ENCODE data around the gene ALKBH3.

ALKBH3 gene

DNA sequence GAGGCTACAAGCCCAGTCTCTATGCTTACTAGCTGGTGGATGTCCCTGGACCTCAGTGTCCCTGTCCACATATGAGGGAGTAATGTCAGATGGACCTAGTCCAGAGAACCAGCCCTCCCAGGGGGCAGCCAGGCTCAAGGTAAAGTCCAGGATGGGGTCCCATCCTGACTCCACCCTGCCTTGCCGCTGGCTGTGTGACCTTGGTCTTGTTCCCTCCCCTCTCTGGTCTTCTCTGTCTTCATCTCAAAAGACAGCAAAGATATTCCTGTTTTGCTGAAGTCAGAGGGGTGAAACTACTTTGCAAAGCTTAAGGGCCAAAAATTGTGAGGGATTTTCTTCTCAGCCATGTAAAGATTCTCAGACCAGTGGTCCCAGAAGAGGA is 52.6 kb downstream of the ALKBH3 start:
- Mint-ChIP-seq H3K36me3 (ENCODE audit: low read depth) (no peaks in the 10 kb centered on the region), H3K27me3 (peaks cover 15% of the 10 kb centered on the region), H3K9me3 (no peaks in the 10 kb centered on the region), H3K4me3 (no peak overlapping the region), H3K4me1 (ENCODE audit: low read depth) (no peaks in the 10 kb centered on the region), H3K27ac (no peak overlapping the region)
- intact Hi-C loops (cut with micrococcal nuclease): no loop called here

DNA sequence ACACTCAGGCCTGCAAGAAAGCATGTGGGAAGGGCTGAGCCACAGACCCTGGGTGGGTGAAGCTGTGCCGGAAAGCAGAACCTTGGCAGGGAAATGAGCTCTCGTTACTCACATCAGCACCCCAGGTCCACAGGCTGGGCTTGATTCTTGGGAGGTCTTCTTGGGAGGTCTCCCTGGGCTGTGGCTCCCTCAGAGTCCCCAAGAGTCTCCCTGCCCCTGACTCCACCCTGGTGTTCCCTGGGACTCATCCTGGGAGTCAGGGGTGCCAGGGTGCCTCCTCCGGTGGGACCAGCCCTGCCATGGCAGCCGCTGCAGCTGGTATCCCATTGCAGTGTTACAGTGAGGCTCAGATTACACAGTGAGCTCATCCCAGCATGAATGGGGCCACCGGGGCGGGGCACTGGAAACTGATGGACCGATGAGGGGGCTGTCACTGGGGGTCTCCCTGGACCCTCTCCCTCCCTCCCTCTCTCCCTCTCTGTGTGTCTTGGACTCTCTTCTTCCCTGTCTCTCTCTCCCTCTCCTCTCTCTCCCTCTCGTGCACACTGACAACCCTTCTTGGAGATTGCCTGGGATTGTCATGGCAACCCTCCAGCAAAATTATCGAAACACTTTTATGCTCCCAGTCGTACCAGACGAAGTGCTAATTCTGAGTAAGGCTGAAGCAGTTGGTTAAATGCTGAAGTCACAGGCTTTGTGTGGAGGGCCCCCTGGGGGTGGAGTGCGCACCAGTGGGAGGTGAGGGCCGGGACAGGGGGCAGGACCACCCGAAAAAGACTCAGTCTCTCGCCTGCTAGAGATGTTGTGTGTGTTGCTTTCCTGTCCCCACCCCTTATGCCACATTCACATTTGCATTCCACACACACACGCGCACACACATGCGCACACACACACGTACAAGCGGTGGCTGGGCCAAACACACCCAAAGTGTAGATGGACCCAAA is 53.2 kb downstream of the ALKBH3 start:
- Mint-ChIP-seq H3K27ac (no peak overlapping the region), H3K4me3 (no peak overlapping the region), H3K9me3 (no peaks in the 10 kb centered on the region), H3K36me3 (ENCODE audit: low read depth) (no peaks in the 10 kb centered on the region), H3K4me1 (ENCODE audit: low read depth) (no peaks in the 10 kb centered on the region), H3K27me3 (peaks cover 15% of the 10 kb centered on the region)
- intact Hi-C loops (cut with micrococcal nuclease): no loop called here

DNA sequence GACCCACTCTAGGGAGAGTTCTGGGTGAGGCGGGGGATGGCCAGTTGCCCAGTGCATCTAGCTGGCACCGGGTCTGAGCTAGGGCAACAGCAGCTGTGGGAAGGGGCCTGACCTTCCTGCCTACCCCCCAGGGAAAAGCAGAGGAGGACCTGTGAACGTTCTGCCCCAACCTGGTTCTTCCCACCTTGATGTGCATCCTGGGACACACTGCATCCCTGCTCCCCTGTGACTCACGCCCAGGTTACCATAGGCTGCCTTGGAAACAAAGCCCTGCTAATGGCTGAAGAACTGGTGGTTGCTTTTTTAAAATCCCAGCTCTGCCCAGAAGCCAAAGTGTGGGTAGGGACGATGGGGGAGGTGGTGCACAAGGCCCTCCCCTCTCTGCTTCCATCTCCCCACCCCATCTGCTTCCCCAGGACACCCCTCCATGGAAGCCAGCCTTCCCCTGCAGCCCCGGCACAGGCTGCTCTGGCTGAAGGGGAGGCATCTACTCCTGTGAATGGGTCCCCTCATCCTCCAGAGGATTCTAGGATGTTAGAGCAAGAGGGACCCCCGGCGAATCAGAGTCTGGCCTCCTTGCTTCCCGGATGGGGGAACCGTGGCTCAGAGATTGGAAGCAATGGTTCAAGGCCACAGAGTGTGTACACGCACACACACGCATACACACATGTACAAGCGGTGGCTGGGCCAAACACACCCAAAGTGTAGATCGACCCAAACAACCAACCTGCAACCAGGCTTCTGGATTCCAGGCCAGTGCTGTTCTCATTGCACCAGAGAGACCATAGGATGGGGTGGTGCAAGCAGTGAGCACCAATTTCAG is 54.2 kb downstream of the ALKBH3 start:
- H3K4me3 Mint-ChIP-seq: no peak overlapping the region
- no peaks in the 10 kb centered on the region for H3K36me3 Mint-ChIP-seq (ENCODE audit: low read depth)
- H3K4me1 Mint-ChIP-seq (ENCODE audit: low read depth): no peaks in the 10 kb centered on the region
- peaks cover 18% of the 10 kb centered on the region for H3K27me3 Mint-ChIP-seq
- H3K27ac Mint-ChIP-seq: no peak overlapping the region
- intact Hi-C loops (cut with micrococcal nuclease): no loop called here
- H3K9me3 Mint-ChIP-seq: no peaks in the 10 kb centered on the region

DNA sequence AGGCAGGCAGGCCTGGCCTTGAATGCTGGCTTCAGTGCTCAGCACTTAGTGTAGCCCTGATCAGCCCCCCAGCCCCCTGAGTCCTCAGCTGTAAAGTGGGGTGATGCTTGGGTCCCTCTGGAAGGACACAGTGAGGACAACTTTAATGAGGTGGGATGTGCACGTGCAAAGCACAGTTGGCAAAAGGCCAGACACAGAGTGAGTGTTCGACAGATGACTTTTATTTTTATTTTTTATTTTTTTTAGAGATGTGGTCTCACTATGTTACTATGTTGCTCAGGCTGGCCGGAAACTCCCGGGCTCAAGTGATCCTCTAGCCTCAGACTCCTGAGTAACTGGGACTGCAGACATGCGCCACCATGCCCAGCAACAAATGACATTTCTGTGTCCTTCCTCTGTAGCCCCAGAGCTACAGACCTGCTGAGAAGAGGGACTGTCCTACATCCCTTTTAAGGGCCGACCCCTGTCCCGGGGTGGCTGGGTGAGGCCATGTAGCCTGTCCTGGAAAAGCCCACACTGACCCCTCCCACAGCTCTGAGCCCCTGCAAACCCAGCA is 54.9 kb downstream of the ALKBH3 start:
- no peak overlapping the region for H3K27ac Mint-ChIP-seq
- no peaks in the 10 kb centered on the region for H3K36me3 Mint-ChIP-seq (ENCODE audit: low read depth)
- intact Hi-C loops (cut with micrococcal nuclease): no loop called here
- H3K27me3 Mint-ChIP-seq: peaks cover 22% of the 10 kb centered on the region
- no peaks in the 10 kb centered on the region for H3K9me3 Mint-ChIP-seq
- no peaks in the 10 kb centered on the region for H3K4me1 Mint-ChIP-seq (ENCODE audit: low read depth)
- no peak overlapping the region for H3K4me3 Mint-ChIP-seq

GRCh38 chr11:43936076-43936475 is 55.4 kb downstream of the ALKBH3 start:
- Mint-ChIP-seq H3K36me3 (ENCODE audit: low read depth) (no peaks in the 10 kb centered on the region), H3K9me3 (no peaks in the 10 kb centered on the region), H3K27ac (no peak overlapping the region), H3K4me3 (no peak overlapping the region), H3K4me1 (ENCODE audit: low read depth) (no peaks in the 10 kb centered on the region), H3K27me3 (peaks cover 26% of the 10 kb centered on the region)
- intact Hi-C loops (cut with micrococcal nuclease): no loop called here

DNA sequence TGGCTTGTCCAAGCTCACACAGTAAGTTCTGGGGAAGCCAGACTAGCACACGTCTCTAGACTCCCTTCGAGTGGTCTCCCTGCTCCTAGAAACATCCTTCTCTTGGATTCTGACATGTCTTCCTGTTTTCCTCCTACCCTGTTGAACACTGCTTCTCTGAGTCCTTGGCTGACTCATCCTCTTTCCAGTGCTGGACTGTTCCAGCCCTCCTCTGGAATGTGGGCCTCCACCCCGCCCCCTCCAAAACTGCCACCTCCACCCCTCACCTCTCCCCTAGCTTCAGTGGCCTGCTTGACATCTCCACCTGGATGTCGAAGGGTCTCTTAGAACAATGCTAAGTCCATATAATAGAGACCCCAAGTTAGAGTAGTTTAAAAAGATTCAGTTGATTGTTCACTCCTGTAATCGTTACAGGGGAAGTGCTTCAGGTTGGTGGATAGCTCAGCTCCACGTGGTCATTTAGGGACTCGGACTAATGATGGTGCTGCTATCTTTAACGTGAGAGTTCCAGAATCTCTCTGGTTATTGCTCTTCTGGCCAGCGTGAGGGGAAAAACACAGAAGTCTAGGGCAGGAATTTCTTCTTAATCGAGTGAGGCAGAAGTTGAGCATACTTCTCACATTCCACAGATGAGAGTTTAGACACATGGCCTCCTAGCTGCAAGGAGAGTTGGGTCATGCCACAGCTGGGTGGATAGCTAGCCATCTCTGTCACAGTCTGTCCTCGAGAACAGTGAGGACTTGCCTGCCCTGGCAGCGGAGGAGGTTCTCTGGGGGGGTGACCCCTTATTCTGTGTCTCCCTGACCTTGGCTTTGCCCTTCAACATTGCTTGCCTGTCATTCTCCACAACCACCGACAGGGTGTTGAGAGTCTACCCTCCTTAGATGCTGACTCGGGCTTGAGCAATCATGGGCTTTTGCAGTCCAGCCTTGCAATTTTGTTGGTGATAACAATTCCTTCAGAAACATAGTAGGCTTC is 57.1 kb downstream of the ALKBH3 start:
- intact Hi-C loops (cut with micrococcal nuclease): no loop called here
- Mint-ChIP-seq H3K36me3 (ENCODE audit: low read depth) (no peaks in the 10 kb centered on the region), H3K9me3 (no peaks in the 10 kb centered on the region), H3K27me3 (peaks cover 33% of the 10 kb centered on the region), H3K4me1 (ENCODE audit: low read depth) (peaks cover 7% of the 10 kb centered on the region), H3K4me3 (no peak overlapping the region), H3K27ac (no peak overlapping the region)

DNA sequence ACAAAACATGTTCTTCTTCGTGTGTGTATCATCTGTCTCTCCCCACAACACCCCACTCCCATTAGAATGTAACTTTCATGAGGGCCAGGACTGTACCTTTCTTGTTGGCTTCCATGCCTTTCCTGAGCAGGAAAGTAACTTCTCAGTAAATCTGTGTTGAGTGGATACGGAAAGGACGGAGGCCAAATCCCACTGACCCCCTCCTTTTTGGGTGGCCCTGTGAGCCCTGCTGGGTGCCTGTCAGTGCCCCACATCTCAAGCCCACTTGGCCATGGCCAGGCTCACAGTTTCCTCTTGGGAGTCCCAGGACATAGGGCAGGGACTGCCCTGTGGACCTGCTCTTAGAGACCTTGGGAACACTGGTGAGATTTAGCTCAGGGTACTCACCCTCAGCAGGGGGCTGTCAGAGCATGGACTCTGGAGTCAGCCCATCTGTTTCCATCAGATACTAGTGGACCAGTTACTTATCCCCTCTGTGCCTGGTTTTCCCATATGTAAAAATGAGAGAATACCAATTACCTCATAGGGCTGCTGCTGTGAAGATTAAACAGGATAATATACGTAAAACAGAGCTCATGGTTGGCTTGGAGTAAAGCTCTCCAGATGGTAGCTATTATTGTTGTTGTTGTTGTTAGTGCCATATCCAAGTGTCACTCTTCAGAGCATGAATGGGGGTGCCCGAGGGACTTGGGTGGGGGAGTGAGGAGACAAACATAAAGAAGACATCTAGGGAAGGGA is 60.8 kb downstream of the ALKBH3 start:
- Mint-ChIP-seq H3K4me3 (peak overlapping the region; percentile 42), H3K27ac (no peak overlapping the region), H3K27me3 (peaks cover 61% of the 10 kb centered on the region), H3K36me3 (ENCODE audit: low read depth) (no peaks in the 10 kb centered on the region), H3K9me3 (no peaks in the 10 kb centered on the region), H3K4me1 (ENCODE audit: low read depth) (peaks cover 34% of the 10 kb centered on the region)
- intact Hi-C loops (cut with micrococcal nuclease): no loop called here

DNA sequence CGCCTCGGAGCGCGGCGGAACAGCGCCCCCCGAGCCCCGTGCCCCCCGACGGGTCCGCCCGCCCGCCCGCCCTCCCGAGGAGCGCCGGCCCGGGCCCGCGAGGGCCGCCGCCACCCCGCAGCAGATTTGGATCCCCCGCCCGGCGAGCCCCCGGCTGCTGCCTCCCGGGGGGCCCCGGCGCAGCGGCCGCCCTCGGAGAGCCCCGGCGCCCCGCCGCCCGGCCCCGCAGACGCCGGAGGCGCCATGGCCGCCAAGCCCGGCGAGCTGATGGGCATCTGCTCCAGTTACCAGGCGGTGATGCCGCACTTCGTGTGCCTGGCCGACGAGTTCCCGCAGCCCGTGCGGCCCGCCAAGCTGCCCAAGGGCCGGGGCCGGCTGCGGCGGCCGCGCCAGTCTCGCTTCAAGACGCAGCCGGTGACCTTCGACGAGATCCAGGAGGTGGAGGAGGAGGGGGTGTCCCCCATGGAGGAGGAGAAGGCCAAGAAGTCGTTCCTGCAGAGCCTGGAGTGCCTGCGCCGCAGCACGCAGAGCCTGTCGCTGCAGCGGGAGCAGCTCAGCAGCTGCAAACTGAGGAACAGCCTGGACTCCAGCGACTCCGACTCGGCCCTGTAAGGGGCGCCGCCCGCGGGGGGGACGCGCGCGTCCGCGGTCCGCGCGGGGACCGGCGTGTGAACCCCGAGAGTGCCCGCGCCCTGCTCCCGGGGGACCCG is 62.2 kb downstream of the ALKBH3 start:
- intact Hi-C loops (cut with micrococcal nuclease): no loop called here
- H3K4me1 Mint-ChIP-seq (ENCODE audit: low read depth): peaks cover 34% of the 10 kb centered on the region
- no peak overlapping the region for H3K27ac Mint-ChIP-seq
- peak overlapping the region; percentile 73 for H3K4me3 Mint-ChIP-seq
- peaks cover 66% of the 10 kb centered on the region for H3K27me3 Mint-ChIP-seq
- H3K36me3 Mint-ChIP-seq (ENCODE audit: low read depth): no peaks in the 10 kb centered on the region
- H3K9me3 Mint-ChIP-seq: no peaks in the 10 kb centered on the region

GRCh38 chr11:43943372-43943930 is 62.8 kb downstream of the ALKBH3 start:
- Mint-ChIP-seq H3K27me3 (peaks cover 66% of the 10 kb centered on the region), H3K4me1 (ENCODE audit: low read depth) (peaks cover 34% of the 10 kb centered on the region), H3K27ac (no peak overlapping the region), H3K9me3 (no peaks in the 10 kb centered on the region), H3K4me3 (peak overlapping the region; percentile 70), H3K36me3 (ENCODE audit: low read depth) (no peaks in the 10 kb centered on the region)
- intact Hi-C loops (cut with micrococcal nuclease): no loop called here

DNA sequence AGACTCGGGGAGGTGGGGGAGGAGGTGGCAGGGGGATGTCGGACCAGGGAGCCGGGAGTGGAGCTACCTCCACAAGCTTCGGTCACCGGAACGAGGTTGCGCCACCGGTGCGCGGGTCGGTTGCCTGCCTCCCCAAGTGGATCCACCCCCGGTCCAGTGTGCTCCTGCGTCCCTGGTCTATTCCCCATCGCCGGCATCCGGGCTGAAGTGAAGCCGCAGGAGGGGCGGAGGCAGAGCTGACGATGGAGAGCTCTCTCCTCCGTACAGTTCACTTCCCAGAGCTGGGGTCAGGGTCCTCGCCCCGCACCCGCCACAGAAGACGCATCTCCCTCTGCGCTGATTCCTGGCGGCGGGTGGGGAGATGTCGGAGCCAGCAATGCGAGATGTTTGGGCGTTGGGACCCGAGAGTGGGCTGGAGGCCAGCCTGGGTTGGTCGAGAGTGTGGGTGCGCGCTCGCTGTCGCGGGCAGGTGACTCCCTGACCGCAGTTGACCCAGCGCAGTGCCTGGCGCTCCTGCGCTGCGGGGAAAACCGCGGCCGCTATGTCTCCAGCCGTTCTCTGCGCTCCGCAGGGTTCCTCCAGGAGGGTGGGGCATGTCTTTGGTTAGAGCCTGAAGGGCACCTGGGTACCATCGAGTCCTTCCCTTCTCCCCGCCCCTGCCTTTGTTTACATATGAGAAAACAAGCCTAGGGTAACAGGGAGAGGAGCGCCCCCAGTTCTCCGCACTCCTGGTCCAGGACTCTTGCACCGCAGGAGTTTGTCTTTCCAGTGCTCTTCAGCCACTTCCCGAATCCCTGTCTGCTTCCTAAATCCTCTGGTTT is 63.5 kb downstream of the ALKBH3 start:
- Mint-ChIP-seq H3K9me3 (no peaks in the 10 kb centered on the region), H3K27ac (no peak overlapping the region), H3K36me3 (ENCODE audit: low read depth) (no peaks in the 10 kb centered on the region), H3K4me3 (no peak overlapping the region), H3K27me3 (peaks cover 66% of the 10 kb centered on the region), H3K4me1 (ENCODE audit: low read depth) (peaks cover 34% of the 10 kb centered on the region)
- intact Hi-C loops (cut with micrococcal nuclease): no loop called here

GRCh38 chr11:43944761-43945311 is 64.2 kb downstream of the ALKBH3 start:
- H3K4me1 Mint-ChIP-seq (ENCODE audit: low read depth): peaks cover 34% of the 10 kb centered on the region
- intact Hi-C loops (cut with micrococcal nuclease): no loop called here
- no peak overlapping the region for H3K27ac Mint-ChIP-seq
- no peaks in the 10 kb centered on the region for H3K9me3 Mint-ChIP-seq
- no peaks in the 10 kb centered on the region for H3K36me3 Mint-ChIP-seq (ENCODE audit: low read depth)
- peaks cover 63% of the 10 kb centered on the region for H3K27me3 Mint-ChIP-seq
- H3K4me3 Mint-ChIP-seq: peak overlapping the region; percentile 11

All from dendritic cell treated with granulocyte-macrophage colony-stimulating factor and Interleukin-4, amounts not matched to agents 40 ng/mL and 50 ng/mL, for 4 days (primary cell).